M059J (cell line): ENCODE measurements around the gene BICDL2. TPM values are rescaled to one million over a fixed set of nuclear protein-coding genes. Genes with fewer than 3 reads are reported as not detected.

Source experiments
- DNase-seq: peaks from one replicate; pipeline ENCODE4 v3.0.0-alpha.2; 2012; ENCODE audit warnings: low read depth
- total RNA-seq: library from RNA; depleted of rRNA; stranded (reverse); fragments of >200 nt; shearing (Covaris generic); gene quantifications from 2 replicates; pipeline ENCODE4 v1.2.3, GENCODE V29; 2014

BICDL2 gene
- total RNA-seq, 1 experiment from 2014 or later: not detected

DNA sequence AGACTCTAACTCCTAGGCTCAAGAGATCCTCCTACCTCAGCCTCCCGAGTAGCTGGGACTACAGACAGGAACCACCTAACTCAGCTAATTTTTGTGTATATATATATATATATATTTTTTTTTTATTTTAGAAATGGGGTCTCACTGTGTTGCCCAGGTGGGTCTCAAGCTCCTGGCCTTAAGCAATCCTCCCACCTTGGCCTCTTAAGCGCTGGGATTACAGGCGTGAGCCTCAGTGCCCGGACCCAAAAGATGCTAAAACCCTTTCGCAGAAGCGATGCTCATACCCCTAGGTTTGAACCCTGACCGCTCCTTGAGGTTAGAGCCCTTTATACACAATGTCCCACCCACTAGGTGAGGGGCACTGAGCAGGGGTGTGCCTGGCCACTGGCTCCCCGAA lies 26.2 kb downstream of the BICDL2 start:
- DNase-seq: no peak

DNA sequence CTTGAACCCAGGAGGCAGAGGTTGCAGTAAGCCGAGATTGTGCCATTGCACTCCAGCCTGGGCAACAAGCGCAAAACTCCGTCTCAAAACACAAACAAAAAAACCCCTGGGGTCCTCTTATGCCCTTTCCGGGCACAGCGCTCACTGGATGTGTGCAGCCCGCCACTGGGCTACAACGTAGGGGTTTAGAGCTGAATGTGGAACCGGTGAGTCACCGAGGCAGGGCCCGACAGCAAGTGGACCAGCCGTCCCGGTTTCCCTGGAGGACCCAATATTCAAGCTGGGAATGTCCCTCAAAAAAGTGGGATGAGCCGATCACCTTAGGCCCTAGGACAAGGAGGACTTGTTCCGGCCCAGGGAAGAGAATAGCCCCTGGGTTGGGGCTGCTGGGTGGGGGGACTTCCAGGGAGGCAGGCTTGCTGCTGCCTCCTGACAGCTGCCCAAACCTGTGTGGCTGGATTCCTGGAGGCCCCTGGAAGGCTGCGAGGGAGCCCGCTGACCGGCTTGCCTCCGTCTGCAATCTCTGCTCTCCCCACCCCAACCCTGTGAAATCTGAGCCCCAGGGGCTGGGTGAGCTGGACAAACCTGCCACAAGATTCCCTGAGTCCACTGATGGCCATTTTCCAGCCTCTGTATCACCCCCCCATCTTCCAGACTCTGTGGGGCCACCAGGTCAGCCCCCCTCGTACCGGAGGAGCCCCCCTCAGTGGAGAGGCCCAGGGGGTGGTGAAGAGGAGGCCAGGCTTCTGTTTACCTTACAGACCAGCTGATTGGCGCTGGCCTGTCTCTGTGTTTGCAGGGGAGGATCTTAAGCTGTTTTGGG lies 27.0 kb downstream of the BICDL2 start:
- peak; percentile 38 for DNase-seq

DNA sequence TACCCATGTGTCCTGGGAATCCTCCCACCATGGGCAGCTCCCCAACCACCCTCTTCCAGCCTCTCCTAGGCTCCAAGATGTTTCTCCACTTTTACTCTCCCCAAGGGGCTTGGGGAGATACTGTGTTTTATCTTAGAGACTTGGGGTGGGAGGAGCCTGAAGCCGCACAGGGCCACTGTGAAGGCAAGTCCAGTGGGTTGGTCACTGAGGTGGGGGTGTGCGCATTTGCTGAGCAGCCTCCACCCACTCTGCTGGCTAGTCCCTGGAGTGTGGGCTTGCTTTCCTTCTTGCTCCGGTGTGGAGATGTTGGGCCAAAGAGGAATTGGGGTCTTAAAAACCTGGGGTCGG lies 28.1 kb downstream of the BICDL2 start:
- DNase-seq: no peak

DNA sequence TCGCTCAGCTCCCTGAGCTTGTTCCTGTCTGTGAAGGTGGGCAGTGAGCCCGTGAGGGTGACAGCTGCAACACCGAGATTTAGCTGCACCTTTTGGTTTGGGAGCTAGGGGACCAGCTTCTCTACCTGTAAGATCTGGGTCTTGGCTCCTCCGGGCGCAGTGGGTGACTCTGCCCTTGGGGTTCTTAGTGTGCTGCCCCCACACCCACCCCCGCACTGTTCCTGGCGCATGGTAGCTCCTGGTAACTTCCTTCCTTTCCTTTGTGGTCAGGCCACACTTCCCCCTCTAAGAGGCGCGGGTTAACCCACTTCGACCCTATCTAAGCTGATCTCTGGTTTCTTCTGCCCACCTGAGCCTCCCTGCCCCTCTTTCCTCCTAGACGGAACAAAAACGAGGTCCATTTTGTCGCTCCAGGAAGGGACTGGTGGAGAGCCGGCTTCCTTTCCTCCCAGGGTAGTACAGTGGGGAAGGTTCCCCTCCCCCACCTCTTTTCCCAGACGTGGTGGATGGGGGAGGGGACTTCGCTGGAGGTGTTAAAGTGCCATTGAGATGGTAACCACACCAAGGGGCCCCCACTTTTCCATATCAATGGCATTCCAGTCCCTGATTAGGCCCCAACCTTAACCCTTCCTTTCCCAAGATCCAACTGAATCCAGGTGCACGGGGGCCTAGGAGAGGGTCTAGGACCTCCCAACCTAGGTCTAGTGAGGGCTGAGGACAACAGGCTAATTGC lies 28.6 kb downstream of the BICDL2 start:
- no peak for DNase-seq

DNA sequence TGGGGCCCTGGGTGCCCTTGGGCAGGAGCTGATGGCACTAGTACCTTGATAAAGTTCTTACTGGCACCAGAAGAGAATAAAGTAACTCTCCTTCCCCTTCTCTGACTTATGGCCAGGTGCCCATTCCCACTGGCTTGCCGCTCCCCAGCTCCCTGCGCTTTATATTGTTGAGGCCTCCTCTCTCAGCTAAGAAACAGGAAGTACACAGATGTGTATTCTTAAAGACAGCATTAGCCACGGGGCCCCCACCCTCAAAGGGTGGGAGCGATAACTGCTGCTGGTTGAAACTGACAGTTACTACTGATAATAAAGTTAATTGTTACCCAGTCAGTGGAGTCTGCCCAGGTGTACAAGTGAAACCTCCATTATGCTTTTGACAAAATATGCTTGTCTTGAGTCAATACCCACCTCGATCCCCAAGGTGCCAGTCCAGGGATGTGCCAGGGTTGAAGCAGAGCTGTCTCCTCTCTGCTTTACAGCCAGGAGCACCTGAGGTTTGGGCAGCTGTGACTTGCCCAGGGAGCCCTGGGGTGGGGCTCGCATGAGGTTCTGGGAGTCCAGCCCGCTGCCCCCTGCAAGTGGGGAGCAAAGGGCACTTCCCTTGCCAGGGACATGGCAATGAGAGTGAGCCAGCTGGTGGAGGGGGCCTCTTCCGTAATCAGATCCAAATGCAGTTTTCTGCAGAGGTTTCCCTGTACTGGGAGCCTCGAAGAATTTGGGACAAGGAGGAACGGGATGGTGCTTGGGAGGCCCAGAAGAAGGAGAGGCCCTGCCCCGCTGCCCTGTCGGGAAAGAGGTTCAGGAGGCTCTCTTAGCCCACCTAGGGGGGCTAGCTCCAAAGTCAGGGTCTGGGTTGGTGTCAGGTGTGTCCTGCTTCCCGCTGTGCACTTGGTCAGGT lies 29.4 kb downstream of the BICDL2 start:
- DNase-seq: no peak

DNA sequence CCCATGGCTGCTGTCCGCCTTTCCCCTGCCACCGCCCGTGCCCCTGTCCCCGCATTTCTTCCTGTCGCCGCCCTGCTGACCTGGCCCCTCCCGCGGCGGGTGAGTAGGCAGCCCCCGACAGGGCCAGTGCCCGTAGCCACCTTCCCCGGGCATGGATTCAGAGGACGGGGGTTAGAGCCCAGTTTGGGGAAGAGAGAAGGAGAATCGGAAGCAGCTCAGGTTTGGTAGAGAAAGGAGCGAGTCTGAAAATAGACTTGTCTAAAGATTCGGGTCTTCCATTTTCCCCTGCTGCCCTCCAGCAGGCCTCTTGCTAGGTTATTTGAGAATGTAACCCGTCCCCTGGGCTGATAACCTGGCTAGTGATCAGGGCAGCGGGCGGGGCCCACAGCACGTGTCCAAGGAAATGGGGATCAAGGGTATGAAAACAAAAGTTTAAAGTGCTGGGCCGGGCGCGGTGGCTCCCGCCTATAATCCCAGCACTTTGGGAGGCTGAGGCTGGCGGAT lies 31.9 kb downstream of the BICDL2 start:
- DNase-seq: no peak

DNA sequence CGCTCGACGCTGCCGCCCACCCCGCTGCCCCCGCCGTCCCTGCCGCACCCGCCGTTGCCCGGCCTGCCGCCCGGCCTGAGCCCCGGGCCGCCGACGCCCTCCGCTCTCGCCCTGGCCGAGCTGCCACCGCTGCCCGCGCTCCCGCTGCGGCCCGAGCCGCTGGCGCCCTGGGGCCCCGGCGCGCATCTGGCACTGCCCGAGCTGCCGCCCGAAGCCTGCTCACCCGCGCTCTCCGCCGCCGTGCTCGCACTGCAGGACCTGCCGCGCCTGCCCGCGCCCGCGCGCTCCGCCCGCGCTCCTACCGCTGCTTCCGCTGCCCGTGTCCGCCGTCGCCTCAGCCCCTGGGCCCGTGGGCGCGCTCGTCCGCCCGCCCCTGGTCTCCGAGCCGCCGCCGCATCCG lies 32.4 kb downstream of the BICDL2 start:
- no peak for DNase-seq

DNA sequence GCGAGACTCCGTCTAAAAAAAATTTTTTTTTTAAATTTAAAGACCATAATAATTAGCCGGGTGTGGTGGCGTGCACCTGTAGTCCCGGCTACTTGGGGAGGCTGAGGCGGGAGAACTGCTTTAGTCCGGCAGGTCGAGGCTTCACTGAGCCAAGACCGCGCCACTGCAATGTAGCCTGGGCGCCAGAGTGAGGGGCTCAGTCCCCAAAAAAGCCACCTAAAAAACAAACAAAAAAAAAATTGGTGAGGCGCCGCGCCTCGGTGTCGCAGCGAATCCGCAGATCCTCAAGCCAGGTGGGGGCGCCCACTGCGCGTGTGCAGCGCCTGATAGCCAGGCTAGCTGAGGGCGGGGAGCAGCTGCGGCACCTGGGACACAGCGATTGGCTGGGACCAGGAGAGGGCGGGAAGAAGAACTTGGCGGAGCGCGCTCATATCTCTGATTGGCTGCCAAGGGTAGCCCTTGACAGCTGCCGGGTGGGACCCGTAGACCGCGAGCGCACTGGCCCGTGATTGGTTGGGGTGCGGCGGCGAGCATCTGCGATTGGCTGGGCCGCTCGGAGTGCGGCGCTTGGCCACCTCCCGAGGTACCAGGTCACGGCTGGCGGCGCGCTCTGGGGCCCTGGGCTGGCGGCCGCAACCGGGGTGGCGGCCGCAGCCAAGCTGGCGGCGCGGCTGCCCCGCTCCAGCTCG lies 33.0 kb downstream of the BICDL2 start:
- peak; percentile 98 for DNase-seq

DNA sequence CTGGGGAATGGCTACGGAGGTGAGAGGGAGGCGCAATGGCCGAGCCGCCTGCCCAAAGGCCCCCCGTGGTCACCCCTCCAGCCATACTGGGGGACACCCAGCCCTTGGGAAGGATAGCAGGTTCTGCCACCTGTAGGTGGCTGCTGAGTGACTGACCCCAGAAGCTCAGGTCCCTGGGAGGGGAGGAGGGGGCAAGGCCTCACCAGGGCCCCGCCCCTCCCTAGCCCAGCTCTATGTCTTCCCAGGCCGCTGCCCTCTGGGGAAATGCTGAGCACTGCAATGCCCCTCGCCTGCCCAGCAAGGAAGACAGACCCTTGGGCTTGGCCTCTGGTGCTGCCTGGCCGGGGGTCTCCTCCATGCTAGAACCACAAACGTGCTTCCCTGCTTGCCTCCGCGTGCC lies 35.4 kb downstream of the BICDL2 start:
- no peak for DNase-seq

DNA sequence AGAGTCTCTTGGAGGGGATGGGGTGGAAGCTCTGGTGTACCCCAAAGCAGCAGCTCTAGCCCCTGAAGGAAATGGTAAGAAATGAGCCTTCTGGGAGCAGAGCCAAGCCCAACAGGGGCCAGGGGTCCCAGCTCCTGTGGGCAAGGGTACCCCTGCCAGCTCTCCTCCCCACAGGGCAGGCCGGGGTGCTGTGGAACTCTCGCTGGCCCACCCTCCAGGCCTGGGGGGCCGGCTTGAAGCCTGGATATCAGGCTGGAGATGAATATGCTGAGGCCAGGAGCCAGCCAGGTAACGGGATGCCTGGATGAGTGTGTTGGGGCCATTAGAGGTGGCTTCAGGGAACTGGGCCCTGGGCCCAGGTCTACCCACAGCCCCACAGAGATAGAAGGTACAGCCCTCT lies 36.2 kb downstream of the BICDL2 start:
- DNase-seq: no peak

DNA sequence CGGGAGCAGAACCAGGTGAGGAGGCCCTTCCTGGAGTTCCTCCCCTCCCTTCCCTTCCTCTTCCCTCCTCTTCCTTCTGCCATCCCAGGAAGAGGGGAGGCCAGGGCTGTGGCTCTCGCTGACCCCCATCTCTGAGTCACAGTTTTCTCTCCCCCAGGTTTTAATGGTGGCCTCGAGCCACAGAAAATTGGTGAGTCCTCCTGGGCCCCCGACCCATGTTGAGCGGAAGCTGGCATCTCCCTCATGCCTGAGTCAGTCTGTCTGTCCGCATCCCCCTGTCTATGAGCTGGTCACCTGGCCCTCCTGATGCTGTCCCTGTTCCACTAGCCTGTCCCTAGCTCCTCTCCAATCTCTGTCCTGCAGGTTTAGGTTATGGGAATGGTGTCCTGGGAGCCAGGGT lies 36.8 kb downstream of the BICDL2 start:
- no peak for DNase-seq

DNA sequence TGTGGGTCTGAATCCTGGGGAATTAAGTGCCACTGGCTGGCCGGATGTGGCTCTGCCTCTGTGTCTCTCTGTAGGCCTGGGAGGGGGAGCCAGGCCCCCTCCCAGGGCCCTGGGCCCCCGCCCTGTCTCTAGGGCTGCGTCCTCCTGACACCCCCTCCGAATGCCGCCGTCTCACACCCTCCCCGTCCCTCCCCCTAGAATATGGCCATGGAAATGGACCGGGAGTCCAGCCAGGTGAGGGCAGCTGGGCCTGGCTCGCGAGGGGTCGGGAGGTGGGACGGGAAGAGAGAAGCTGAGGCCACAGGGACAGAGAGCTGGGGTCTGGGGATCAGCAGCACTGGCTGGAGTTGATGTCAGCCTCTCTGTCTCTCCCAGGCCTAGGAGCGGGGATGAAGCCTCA lies 40.4 kb downstream of the BICDL2 start:
- no peak for DNase-seq

DNA sequence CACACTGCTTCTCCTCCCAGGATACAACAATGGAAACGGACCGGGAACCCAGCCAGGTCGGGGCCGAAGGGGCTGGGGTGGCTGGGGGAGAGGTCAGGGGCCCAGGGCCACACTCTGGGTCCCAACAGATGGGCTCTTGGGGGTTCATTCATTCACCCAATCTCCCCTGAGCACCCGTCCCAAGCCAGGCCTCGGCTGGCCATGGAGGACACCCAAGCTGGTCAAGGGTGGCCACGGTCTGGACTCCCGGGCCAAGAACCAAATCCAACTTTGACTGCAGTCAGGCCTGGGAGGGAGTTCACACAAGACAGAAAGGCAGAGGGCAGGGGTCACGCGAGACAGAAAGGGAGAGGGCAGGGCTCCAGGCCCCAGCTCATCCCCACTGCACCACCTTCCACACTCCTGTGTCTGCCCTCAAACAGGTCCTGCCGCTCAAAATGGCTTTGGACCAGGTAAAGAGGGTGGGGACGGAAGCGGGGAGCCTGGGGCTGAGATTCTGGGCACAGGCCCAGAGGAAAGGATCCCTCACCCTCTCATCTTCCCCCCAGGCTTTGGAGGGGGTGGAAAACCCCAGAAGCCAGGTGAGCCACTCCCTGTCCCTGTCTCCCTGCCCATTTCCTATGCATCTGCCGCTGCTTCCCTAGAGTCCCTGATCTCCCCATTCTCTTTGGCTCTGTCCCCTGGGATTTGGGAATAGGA lies 44.2 kb downstream of the BICDL2 start:
- DNase-seq: no peak

DNA sequence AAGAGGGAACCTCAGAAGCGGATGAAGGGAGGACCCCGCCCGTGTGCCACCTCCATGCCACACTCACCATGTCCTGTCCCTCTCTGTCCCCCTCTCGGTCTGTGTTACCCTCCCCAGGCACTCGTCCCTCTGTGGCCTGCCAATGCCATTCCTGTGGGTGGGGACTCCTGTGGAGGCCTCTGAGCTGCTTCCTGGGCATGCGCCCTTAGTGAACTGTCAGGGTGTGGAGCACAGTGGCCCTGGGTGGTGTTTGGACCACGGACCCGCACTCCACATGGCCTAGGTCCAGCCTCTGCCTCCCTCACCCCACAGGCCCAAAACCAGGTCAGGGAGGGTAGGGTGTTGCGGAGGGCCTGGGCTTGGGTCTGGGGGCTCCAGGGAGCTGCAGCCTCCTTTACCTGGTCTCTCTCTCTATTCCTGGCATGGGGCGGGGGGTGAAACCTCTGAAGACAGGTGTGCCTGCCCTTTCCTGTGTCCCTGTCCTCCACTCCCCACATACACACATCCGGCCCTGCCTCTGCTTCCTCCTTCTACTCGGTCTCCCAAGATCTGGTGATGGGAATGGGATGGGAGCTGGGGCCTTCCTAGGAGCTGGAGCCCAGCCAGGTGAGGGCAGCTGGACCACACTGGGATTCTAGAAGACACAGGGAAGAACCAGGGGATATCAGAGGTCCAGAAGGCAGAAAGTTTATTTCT lies 45.0 kb downstream of the BICDL2 start:
- no peak for DNase-seq

DNA sequence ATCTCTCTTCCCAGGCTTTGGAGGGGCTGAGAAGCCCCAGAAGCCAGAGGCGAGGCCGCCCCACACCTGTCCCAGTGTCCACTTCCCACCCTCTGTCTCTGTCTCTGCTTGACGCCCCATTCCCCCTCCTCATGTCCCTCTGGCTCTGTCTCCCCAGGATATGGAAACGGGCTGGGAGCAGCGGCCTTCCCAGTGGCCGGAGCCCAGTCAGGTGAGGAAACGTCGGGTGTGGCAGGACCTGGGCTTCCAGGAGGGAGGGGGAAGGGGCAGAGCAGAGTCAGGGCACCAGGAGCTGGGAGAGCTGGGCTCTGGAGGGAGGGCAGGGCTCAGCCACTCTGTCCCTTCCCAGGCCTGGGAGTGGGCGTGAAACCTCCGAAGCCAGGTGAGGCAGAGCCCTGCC lies 45.9 kb downstream of the BICDL2 start:
- no peak for DNase-seq

DNA sequence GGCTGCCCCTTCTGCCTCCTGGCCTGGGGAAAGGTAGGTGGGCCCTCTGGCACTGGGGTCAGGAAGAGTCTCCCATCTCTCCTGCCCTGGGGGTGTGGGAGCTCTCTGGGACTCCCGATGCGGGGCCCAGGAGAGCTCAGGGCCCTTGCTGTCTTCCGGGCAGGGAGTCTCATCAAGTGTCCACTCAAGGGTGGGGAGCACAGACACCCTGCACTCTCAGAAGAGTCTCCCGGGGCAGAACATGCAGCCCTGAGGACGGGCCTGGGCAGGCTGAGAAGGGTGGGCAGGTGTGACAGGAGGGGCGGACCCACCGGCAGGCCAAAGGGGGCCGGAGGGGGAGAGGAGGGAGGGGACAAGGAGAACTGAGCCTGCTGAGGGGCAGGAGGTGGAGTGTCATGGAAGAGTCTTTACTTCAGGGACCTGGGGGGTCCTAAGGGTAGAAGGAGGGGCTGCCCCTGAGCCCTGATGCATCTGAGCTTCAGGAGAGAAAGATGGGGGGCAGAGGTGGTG lies 48.1 kb downstream of the BICDL2 start:
- no peak for DNase-seq

DNA sequence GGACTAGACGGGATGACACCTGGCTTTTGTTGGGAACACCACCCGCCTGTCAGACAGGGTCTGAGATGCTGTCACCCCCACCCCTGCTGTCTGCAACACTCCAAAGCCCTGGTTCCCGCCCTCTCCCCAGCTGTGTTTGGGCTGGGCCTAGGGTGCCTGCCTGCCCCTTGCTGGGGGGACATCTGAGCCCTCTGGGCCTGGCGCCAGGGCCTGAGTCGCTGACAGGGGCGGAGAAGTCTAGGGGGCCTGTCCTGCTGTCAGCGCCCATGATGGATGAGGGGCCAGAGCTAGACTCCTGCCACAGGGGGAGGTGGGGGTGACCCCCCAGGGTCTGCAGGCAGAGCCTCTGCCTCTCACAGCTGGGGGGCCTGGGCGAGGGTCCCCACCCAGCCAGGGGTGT lies 48.9 kb downstream of the BICDL2 start:
- DNase-seq: no peak

DNA sequence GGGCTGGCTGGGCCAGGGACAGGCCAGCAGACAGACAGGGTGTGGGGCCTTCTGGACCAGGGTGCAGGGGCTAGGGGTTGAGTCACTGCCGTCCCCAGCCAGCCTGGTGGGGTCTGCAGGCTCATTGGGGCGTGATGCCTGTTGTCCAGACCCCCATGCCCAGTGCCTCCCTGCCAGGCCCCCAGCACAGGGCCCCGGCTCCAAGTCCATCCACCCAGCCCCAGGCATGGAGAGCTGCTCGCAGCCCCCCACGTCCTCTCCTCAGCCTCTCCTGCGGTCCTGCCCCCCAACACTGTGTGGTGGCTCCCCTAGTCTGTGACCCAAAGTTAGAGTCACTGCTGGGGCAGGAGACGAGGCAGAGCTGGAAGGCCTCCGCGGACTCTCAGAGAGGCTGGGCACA lies 49.5 kb downstream of the BICDL2 start:
- no peak for DNase-seq

DNA sequence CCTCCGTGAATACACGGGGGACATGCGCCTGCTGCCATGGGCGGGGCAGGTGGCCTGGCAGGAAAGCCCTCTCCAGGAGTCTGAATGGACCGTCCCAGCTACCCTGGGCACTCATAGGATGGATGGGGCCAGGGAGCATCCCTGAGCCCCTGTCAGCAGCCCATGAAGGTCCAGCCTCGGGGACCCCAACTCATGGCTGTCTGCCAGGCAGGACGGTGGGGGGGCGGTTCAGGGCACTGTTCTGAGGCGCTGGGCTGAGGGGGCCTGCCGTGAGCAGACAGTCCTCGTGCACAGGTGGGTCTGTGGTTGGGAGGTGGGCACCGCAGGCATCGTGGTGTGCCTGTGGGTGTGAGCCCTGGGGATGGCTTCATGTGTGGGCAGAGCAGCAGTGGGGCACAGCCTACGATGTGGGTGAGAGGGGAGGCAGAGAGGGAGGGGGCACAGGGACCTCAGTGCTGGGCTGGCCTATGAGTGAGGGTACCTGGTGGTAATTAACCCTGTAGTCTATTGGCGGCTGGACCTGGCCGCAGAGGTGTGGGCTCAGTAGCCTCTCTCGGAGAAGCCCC lies 50.0 kb downstream of the BICDL2 start:
- DNase-seq: no peak

DNA sequence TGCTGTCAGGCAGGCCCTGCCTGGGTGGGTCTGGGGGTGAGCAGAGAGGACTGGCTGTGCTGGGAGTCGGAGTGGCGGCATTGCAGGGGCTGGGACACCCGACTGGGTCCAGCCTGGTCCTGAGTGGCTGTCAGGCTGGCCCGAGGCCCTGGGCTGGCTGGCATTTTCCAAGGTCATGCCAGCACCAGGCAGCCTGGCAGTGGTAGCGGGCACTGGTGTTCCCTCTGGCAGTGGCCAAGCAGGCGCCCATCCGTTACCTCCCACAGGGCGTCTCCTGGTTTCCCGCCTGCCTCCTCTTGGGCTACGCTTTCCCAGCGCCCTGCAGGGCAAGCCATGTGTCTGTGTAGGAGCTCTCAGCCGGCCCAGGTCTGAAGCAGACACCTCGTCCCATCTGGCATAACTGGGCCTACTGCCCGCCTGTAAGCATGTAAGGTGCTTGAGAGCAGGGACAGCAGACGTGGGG lies 50.8 kb downstream of the BICDL2 start:
- DNase-seq: no peak
